NB4 (cell line): ENCODE data around the gene SPATA3.

Experiments
- DNase-seq: peaks from one replicate; pipeline ENCODE4 v3.0.0; 2010; ENCODE audit warnings: low read depth
- H3K4me3 ChIP-seq: one replicate; pipeline ENCODE4 v1.5.1; 2011; ENCODE audit warnings: mild to moderate bottlenecking, low read depth, low read length, moderate library complexity
- CTCF ChIP-seq: IDR thresholded peaks from one replicate; pipeline ENCODE4 v1.5.1; 2012; ENCODE audit warnings: low read depth, low read length
- MAX ChIP-seq: IDR thresholded peaks from 2 replicates; pipeline ENCODE4 v1.6.1; 2011; ENCODE audit warnings: low read depth, low read length
- MYC ChIP-seq: IDR thresholded peaks from 2 replicates; pipeline ENCODE4 v1.6.1; 2011; ENCODE audit warnings: low read depth, low read length
- POLR2A ChIP-seq: IDR thresholded peaks from 2 replicates; pipeline ENCODE4 v1.6.1; 2011; ENCODE audit warnings: mild to moderate bottlenecking; ENCODE audit not compliant: insufficient read length; ENCODE audit errors: extremely low read depth

Gene SPATA3

GRCh38 chr2:231043796-231044195, 47.9 kb downstream of the SPATA3 start:
- no peak overlapping the region for H3K4me3 ChIP-seq
- TF ChIP-seq MAX, result no peak
- no peak for TF ChIP-seq MYC
- TF ChIP-seq POLR2A, result no peak
- TF ChIP-seq CTCF, result no peak
- DNase-seq, result no peak

GRCh38 chr2:231046916-231047273, 51.0 kb downstream of the SPATA3 start:
- no peak overlapping the region for H3K4me3 ChIP-seq
- DNase-seq, result no peak
- TF ChIP-seq POLR2A (no peak), MAX (no peak), MYC (no peak), CTCF (no peak)

GRCh38 chr2:231047274-231047922, 51.5 kb downstream of the SPATA3 start:
- no peak overlapping the region for H3K4me3 ChIP-seq
- DNase-seq, result no peak
- TF ChIP-seq POLR2A (no peak), CTCF (no peak), MYC (no peak), MAX (no peak)

- no peak for TF ChIP-seq POLR2A
- no peak for TF ChIP-seq CTCF
- DNase-seq, result no peak
- no peak overlapping the region for H3K4me3 ChIP-seq
These were observed 52.3 kb downstream of the SPATA3 start for GRCh38 chr2:231047923-231048915.

- no peak for DNase-seq
- TF ChIP-seq CTCF, result no peak
- TF ChIP-seq MAX, result no peak
- TF ChIP-seq POLR2A, result no peak
- TF ChIP-seq MYC, result no peak
- H3K4me3 ChIP-seq, result no peak overlapping the region
These were observed 53.5 kb downstream of the SPATA3 start for GRCh38 chr2:231049286-231050017.
